OCI-LY3 (cell line): ENCODE results near the gene BAX.

Experiments used
- H2AFZ ChIP-seq: fragments of 200-600, 300-600 bp; shearing (Covaris generic); 2 replicates; pipeline ENCODE4 v1.6.0; 2014; ENCODE audit warnings: antibody characterized with exemption, low read depth, low read length
- H3K27ac ChIP-seq: fragments of 200-600, 300-600 bp; sonication (generic); 2 replicates; pipeline ENCODE4 v1.5.1; 2014; ENCODE audit warnings: mild to moderate bottlenecking, low read length, moderate library complexity, mixed read lengths
- H3K27me3 ChIP-seq: fragments of 200-600, 300-600 bp; sonication (generic); 2 replicates; pipeline ENCODE4 v1.6.1; 2014; ENCODE audit warnings: low read depth, low read length, mixed read lengths
- H3K36me3 ChIP-seq: fragments of 200-600, 300-600 bp; sonication (generic); replicated peaks from 2 replicates; pipeline ENCODE3; 2014; ENCODE audit warnings: low read depth, low read length, mixed read lengths
- H3K4me1 ChIP-seq: fragments of 300-600, 200-600 bp; sonication (generic); 2 replicates; pipeline ENCODE4 v1.6.1; 2014; ENCODE audit warnings: low read length, mixed read lengths
- H3K4me2 ChIP-seq: fragments of 200-600, 300-600 bp; sonication (generic); 2 replicates; pipeline ENCODE4 v1.6.1; 2014; ENCODE audit warnings: low read length, mixed read lengths
- H3K4me3 ChIP-seq: fragments of 300-600, 200-600 bp; sonication (generic); 2 replicates; pipeline ENCODE4 v1.5.1; 2014; ENCODE audit warnings: antibody characterized with exemption, mild to moderate bottlenecking, low read length, moderate library complexity
- H3K79me2 ChIP-seq: fragments of 300-600, 200-600 bp; shearing (Covaris generic); 2 replicates; pipeline ENCODE4 v1.6.1; 2014; ENCODE audit warnings: mild to moderate bottlenecking, low read length, mixed read lengths
- H3K9ac ChIP-seq: fragments of 300-600, 200-600 bp; shearing (Covaris generic); 2 replicates; pipeline ENCODE4 v1.6.0; 2014; ENCODE audit warnings: mild to moderate bottlenecking, low read length, moderate library complexity
- H3K9me3 ChIP-seq: fragments of 200-600, 300-600 bp; shearing (Covaris generic); 2 replicates; pipeline ENCODE4 v1.6.1; 2014; ENCODE audit warnings: low read length, mixed read lengths; ENCODE audit not compliant: insufficient read depth
- H4K20me1 ChIP-seq: fragments of 200-600, 300-600 bp; sonication (generic); 2 replicates; pipeline ENCODE4 v1.6.1; 2016; ENCODE audit warnings: low read length, mixed read lengths; ENCODE audit not compliant: insufficient read depth
- CTCF ChIP-seq: fragments of 200-600, 300-600 bp; sonication (generic); IDR thresholded peaks from 2 replicates; pipeline ENCODE4 v1.5.1; 2014; ENCODE audit warnings: antibody characterized with exemption, low read length, low read depth
- EZH2phosphoT487 ChIP-seq: fragments of 200-600 bp; shearing (Covaris generic); IDR thresholded peaks from 2 replicates; pipeline ENCODE4 v1.6.1; 2018; ENCODE audit warnings: antibody characterized with exemption, mixed run types, low read depth

Gene BAX

DNA sequence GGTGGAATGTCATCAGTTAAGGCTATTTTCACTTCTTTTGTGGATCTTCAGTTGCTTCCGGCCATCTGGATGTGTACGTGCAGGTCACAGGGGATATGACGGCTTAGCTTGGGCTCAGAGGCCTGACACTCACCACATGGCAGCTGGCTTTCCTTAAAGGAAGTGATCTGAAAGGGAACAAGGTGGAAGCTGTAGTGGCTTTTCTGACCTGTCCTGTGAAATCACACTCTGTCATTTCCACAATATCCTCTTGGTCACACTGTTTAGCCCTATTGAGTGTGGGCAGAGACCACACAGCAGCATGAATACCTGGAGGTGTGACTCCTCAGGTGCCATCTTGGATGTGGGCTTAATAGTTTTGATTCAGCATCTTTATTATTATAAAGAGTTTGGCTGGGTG is 4.5 kb upstream of the BAX start:
- no peak overlapping the region for H2AFZ ChIP-seq
- peaks cover 4% of the 10 kb centered on the region for H3K79me2 ChIP-seq
- no peak overlapping the region for H3K4me2 ChIP-seq
- peaks cover 5% of the 10 kb centered on the region for H3K36me3 ChIP-seq
- no peak overlapping the region for H3K27ac ChIP-seq
- H3K9ac ChIP-seq: no peak overlapping the region
- H3K4me1 ChIP-seq: peaks cover 4% of the 10 kb centered on the region; the same call in 1 of the 2 replicates
- H3K4me3 ChIP-seq: no peak overlapping the region
- no peak for TF ChIP-seq CTCF
- no peak for TF ChIP-seq EZH2phosphoT487
- no peaks in the 10 kb centered on the region for H3K27me3 ChIP-seq
- peaks cover 8% of the 10 kb centered on the region; the same call in 1 of the 2 replicates for H3K9me3 ChIP-seq
- H4K20me1 ChIP-seq: no peaks in the 10 kb centered on the region

GRCh38 chr19:48950830-48951519 is 3.7 kb upstream of the BAX start:
- no peak overlapping the region for H2AFZ ChIP-seq
- H4K20me1 ChIP-seq: no peaks in the 10 kb centered on the region
- H3K4me1 ChIP-seq: peaks cover 10% of the 10 kb centered on the region
- H3K4me3 ChIP-seq: no peak overlapping the region
- H3K9me3 ChIP-seq: peaks cover 8% of the 10 kb centered on the region; the same call in 1 of the 2 replicates
- TF ChIP-seq CTCF: no peak
- TF ChIP-seq EZH2phosphoT487: no peak
- H3K27me3 ChIP-seq: no peaks in the 10 kb centered on the region
- no peak overlapping the region for H3K9ac ChIP-seq
- no peak overlapping the region for H3K4me2 ChIP-seq
- peaks cover 8% of the 10 kb centered on the region for H3K36me3 ChIP-seq
- H3K79me2 ChIP-seq: peaks cover 13% of the 10 kb centered on the region
- no peak overlapping the region for H3K27ac ChIP-seq

GRCh38 chr19:48953141-48953540 is 1.5 kb upstream of the BAX start:
- no peaks in the 10 kb centered on the region for H3K9me3 ChIP-seq
- H3K4me2 ChIP-seq: no peak overlapping the region
- H3K4me3 ChIP-seq: no peak overlapping the region
- peaks cover 13% of the 10 kb centered on the region for H3K4me1 ChIP-seq
- H3K9ac ChIP-seq: no peak overlapping the region
- no peaks in the 10 kb centered on the region for H3K27me3 ChIP-seq
- TF ChIP-seq EZH2phosphoT487 (no peak), CTCF (no peak)
- 0 out of 2 replicates have a peak overlapping the region, but pooled peaks have one; percentile 2 for H2AFZ ChIP-seq
- no peak overlapping the region for H3K27ac ChIP-seq
- peaks cover 17% of the 10 kb centered on the region for H3K79me2 ChIP-seq
- peaks cover 8% of the 10 kb centered on the region for H3K36me3 ChIP-seq
- no peaks in the 10 kb centered on the region for H4K20me1 ChIP-seq

DNA sequence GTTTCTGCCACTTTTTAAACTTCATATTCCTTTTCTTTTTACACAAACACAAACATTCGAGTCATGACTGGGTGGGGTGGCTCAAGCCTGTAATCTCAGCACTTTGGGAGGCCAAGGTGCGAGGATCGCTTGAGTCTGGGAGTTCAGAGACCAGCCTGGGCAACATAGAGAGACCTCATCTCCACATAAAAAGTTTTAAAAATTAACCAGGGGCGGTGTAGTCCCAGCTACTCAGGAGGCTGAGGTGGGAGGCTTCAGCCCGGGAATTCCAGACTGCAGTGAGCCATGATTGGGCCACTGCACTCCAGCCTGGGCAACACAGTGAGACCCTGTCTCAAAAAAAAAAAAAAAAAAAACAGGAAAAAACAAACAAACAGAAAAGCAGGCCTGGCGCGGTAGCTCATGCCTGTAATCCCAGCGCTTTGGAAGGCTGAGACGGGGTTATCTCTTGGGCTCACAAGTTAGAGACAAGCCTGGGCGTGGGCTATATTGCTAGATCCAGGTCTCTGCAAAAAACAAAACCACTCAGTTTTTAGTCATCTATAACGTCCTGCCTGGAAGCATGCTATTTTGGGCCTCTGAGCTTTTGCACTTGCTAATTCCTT is 583 bp upstream of the BAX start:
- Histone ChIP-seq H3K9ac (peak overlapping the region; percentile 68), H3K27ac (peak overlapping the region; percentile 45), H3K4me1 (peaks cover 13% of the 10 kb centered on the region), H4K20me1 (no peaks in the 10 kb centered on the region), H3K36me3 (peaks cover 8% of the 10 kb centered on the region), H3K27me3 (no peaks in the 10 kb centered on the region), H3K79me2 (peaks cover 17% of the 10 kb centered on the region), H2AFZ (peak overlapping the region; percentile 97), H3K4me2 (peak overlapping the region; percentile 89), H3K4me3 (peak overlapping the region; percentile 85), H3K9me3 (no peaks in the 10 kb centered on the region)
- TF ChIP-seq CTCF: no peak
- TF ChIP-seq EZH2phosphoT487: no peak
